ENCODE measurements around the gene SEMA3G. TPM values are rescaled to one million over a fixed set of nuclear protein-coding genes. Genes with fewer than 3 reads are reported as not detected.

Gene SEMA3G
- total RNA-seq, 3 donors from 2014 or later (not counting 1 experiment from before 2014, with no cell fraction given): 0.07 to 0.55 TPM; not detected in 1

DNA sequence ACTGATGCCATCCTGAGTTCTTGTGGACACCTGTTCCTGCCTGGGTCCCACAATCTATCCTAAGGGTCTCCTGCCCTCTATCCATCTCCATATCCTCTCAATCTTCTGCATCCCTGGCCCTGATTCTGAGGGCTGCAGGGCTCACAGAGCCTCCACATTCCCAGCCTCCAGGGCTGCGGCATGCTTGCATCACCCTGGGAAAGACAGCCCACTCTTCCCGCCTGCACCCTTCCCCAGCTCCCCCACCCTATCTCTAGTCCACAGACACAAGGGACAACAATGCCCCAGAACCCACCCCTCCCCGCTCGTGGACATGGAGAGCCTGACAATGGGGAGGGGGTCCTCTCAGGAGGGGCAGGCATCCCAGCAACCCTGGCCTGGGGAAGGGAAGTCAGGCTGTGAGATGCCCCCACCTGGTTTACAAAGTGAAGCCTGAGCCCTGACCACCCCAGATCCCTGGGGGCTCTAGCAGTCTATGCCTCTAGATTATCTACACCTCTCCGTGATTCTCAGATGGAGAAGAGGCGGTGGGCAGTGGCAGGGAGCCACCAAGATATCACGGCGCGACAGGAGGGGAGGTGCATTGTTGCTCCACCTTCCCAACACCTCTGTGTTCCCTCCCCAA is 10.3 kb downstream of the SEMA3G start:
- Mint-ChIP-seq H3K4me3 (no peak overlapping the region), H3K4me1 (no peaks in the 10 kb centered on the region), H3K27me3 (ENCODE audit: low read depth in 2 of 2) (peaks cover 0 to 3% of the 10 kb centered on the region in 2 donors), H3K27ac (no peak overlapping the region), H3K36me3 (no peaks in the 10 kb centered on the region), H3K9me3 (no peaks in the 10 kb centered on the region)
- H3K4me1 ChIP-seq (ENCODE audit: control insufficient read depth, insufficient read depth, low read length): no peaks in the 10 kb centered on the region
- intact Hi-C loops (cut with micrococcal nuclease): no loop called here
- DNase-seq (no peak), ATAC-seq (no peak)
- no peaks in the 10 kb centered on the region for H3K36me3 ChIP-seq (ENCODE audit: control insufficient read depth, insufficient read depth, low read length)
- H3K4me3 ChIP-seq (ENCODE audit: low read length): no peak overlapping the region
- H3K27me3 ChIP-seq (ENCODE audit: control insufficient read depth, insufficient read depth, low read length): no peaks in the 10 kb centered on the region
- 95% methylated on average over 8 of the region's 9 CpGs for WGBS (ENCODE audit: insufficient coverage)
- H3K9me3 ChIP-seq (ENCODE audit: control insufficient read depth, insufficient read depth, low read length): no peaks in the 10 kb centered on the region
- TF ChIP-seq, protein P1, sequence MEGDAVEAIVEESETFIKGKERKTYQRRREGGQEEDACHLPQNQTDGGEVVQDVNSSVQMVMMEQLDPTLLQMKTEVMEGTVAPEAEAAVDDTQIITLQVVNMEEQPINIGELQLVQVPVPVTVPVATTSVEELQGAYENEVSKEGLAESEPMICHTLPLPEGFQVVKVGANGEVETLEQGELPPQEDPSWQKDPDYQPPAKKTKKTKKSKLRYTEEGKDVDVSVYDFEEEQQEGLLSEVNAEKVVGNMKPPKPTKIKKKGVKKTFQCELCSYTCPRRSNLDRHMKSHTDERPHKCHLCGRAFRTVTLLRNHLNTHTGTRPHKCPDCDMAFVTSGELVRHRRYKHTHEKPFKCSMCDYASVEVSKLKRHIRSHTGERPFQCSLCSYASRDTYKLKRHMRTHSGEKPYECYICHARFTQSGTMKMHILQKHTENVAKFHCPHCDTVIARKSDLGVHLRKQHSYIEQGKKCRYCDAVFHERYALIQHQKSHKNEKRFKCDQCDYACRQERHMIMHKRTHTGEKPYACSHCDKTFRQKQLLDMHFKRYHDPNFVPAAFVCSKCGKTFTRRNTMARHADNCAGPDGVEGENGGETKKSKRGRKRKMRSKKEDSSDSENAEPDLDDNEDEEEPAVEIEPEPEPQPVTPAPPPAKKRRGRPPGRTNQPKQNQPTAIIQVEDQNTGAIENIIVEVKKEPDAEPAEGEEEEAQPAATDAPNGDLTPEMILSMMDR (IDR thresholded peaks at IDR 0.05): no peak
- H3K27ac ChIP-seq (ENCODE audit: low read length): no peak overlapping the region

DNA sequence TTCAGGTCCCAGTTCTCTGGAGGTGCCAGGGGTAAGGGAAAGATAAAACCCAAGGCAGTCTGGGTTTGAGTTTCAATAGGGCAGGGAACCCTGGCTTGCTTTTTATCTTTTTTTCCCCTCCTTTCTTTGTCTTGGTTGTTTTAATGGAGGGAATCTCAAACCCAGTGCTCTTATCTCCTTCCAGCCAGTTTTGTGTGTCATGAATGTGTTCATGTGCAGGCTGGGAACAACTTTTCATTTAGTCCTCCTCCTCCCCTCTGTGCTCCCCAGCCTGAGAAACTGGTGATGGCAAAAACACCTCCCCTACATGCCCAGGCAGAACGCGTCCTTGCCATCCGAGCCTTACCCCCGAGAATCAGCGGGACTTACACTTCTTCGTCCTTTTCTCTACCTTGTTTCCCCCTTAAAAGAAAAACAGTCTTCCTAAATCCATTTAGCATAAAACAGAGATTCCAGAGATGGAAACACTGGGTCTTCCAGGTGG is 10.9 kb downstream of the SEMA3G start:
- Histone ChIP-seq H3K4me3 (ENCODE audit: low read length) (no peak overlapping the region), H3K9me3 (ENCODE audit: control insufficient read depth, insufficient read depth, low read length) (no peaks in the 10 kb centered on the region), H3K27me3 (ENCODE audit: control insufficient read depth, insufficient read depth, low read length) (no peaks in the 10 kb centered on the region), H3K27ac (ENCODE audit: low read length) (no peak overlapping the region), H3K36me3 (ENCODE audit: control insufficient read depth, insufficient read depth, low read length) (no peaks in the 10 kb centered on the region), H3K4me1 (ENCODE audit: control insufficient read depth, insufficient read depth, low read length) (no peaks in the 10 kb centered on the region)
- DNase-seq: no peak
- Mint-ChIP-seq H3K4me3 (no peak overlapping the region), H3K27ac (no peak overlapping the region), H3K4me1 (no peaks in the 10 kb centered on the region), H3K36me3 (no peaks in the 10 kb centered on the region), H3K9me3 (no peaks in the 10 kb centered on the region), H3K27me3 (ENCODE audit: low read depth in 2 of 2) (peaks cover 0 to 3% of the 10 kb centered on the region in 2 donors)
- WGBS (ENCODE audit: insufficient coverage): 97% methylated on average over 6 of the region's 6 CpGs
- TF ChIP-seq, protein P1 (IDR thresholded peaks at IDR 0.05): no peak
- ATAC-seq: no peak
- intact Hi-C loops (cut with micrococcal nuclease): no loop called here

DNA sequence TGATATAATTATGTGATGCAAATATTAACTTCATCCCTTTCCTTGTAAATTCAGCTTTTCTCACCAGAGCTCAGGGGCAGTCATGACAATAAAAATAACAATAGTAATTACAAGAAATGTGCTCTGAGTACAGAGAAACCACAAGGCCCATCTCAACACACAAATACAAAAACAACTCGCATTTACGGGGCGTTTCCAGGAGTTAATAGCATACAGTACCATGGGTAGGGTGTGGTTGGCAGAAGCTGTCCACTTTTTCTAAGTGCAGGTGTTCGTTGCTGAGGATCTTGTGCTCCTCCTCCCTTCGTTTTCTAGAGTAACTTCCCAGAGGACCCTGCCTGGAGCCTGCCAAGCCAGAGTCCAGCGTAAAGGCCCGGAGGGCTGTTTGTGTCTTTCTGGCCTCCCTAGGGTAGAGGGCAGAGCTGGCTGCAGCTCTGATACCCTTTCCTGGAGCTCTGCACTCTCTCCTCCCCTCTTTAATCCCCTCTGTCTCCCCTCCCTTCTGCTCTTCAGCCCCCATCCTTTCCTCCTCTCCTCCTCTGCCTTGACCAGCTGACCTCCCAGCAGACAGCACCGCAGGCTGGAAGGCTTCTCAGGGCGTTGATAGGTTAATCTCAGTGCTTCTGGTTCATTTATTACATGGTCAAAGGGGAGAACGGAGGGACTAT is 11.4 kb downstream of the SEMA3G start:
- Mint-ChIP-seq H3K4me1 (no peaks in the 10 kb centered on the region), H3K4me3 (no peak overlapping the region), H3K36me3 (no peaks in the 10 kb centered on the region), H3K27me3 (ENCODE audit: low read depth in 2 of 2) (peaks cover 0 to 3% of the 10 kb centered on the region in 2 donors), H3K9me3 (no peaks in the 10 kb centered on the region), H3K27ac (no peak overlapping the region)
- 88% methylated on average over 9 of the region's 10 CpGs for WGBS (ENCODE audit: insufficient coverage)
- TF ChIP-seq, protein P1 (IDR thresholded peaks at IDR 0.05): no peak
- intact Hi-C loops (cut with micrococcal nuclease): no loop called here
- no peaks in the 10 kb centered on the region for H3K27me3 ChIP-seq (ENCODE audit: control insufficient read depth, insufficient read depth, low read length)
- DNase-seq: no peak
- H3K36me3 ChIP-seq (ENCODE audit: control insufficient read depth, insufficient read depth, low read length): no peaks in the 10 kb centered on the region
- no peak for ATAC-seq
- H3K4me3 ChIP-seq (ENCODE audit: low read length): no peak overlapping the region
- H3K27ac ChIP-seq (ENCODE audit: low read length): no peak overlapping the region
- H3K9me3 ChIP-seq (ENCODE audit: control insufficient read depth, insufficient read depth, low read length): no peaks in the 10 kb centered on the region
- no peaks in the 10 kb centered on the region for H3K4me1 ChIP-seq (ENCODE audit: control insufficient read depth, insufficient read depth, low read length)
